Gastrocnemius medialis (tissue), 4 donors: ENCODE data around the gene GPR152.

ENCODE experiments used
- CTCF ChIP-seq, 5 experiments: fragments of 450-650 bp in 3 of 5; fragments of 200-600 bp in 2 of 5; sonication (generic) in 2 of 5; IDR thresholded peaks in 4 of 5; conservative IDR thresholded peaks in 1 of 5; 1 replicate in 4 of 5; 2 replicates in 1 of 5; pipeline ENCODE4 v1.5.1; 2016 to 2019; ENCODE audit warnings: antibody characterized with exemption in 5 of 5, mild to moderate bottlenecking in 3 of 5, moderate library complexity in 3 of 5
- POLR2A ChIP-seq, 2 donors: fragments of 450-650 bp; IDR thresholded peaks; one replicate each; pipeline ENCODE4 v1.6.1; 2017; ENCODE audit warnings: antibody characterized with exemption in 2 of 2, mild to moderate bottlenecking in 2 of 2, moderate library complexity in 2 of 2

GRCh38 chr11:67490727-67491065, 38.2 kb upstream of the GPR152 start:
- no peak for TF ChIP-seq CTCF (IDR thresholded peaks at IDR 0.05 in 4 of 5, conservative IDR thresholded peaks at IDR 0.05 in 1 of 5)
- TF ChIP-seq POLR2A (IDR thresholded peaks at IDR 0.05) = no peak
